DND-41 (cell line): ENCODE results near the gene TAF11.
"Not testable (repeated sequence)": the region's sequence is repeated elsewhere in the genome, so short reads cannot be mapped to it uniquely, and the experiment has no call there.

Experiments
- ATAC-seq: fragments of 200-7000 bp; cut with Tn5 transposase; 3 replicates; pipeline ENCODE4 v1.9.1; 2021; ENCODE audit warnings: low read depth; ENCODE audit not compliant: insufficient read depth
- DNase-seq: peaks from one replicate; pipeline ENCODE4 v3.0.0-alpha.2; 2020
- H2AFZ ChIP-seq: 2 replicates; pipeline ENCODE4 v1.6.0; 2012; ENCODE audit warnings: low read depth, low read length
- H3K27ac ChIP-seq: 2 replicates; pipeline ENCODE4 v1.5.1; 2012; ENCODE audit warnings: low read length, inconsistent platforms
- H3K27me3 ChIP-seq: fragments of 200-600 bp; sonication (generic); 2 replicates; pipeline ENCODE4 v1.6.0; 2012; ENCODE audit warnings: low read length, mild to moderate bottlenecking, inconsistent platforms; ENCODE audit not compliant: insufficient read depth, poor library complexity
- H3K36me3 ChIP-seq: 2 replicates; pipeline ENCODE4 v1.5.1; 2012; ENCODE audit warnings: low read length, inconsistent platforms; ENCODE audit not compliant: insufficient read depth
- H3K4me1 ChIP-seq: 2 replicates; pipeline ENCODE4 v1.5.1; 2012; ENCODE audit warnings: mild to moderate bottlenecking, low read length; ENCODE audit not compliant: insufficient read depth
- H3K4me2 ChIP-seq: 2 replicates; pipeline ENCODE4 v1.6.0; 2012; ENCODE audit warnings: mild to moderate bottlenecking, moderate library complexity, low read length, inconsistent platforms; ENCODE audit not compliant: insufficient read depth
- H3K4me3 ChIP-seq, 2 experiments: fragments of 200-600 bp in 1 of 2; shearing (Covaris generic) in 1 of 2; 2 replicates each; pipeline ENCODE4 v1.5.1; 2012 to 2016; ENCODE audit warnings: inconsistent platforms in 2 of 2, low read length in 2 of 2, mild to moderate bottlenecking in 2 of 2, low read depth in 1 of 2, moderate library complexity in 1 of 2
- H3K79me2 ChIP-seq: 2 replicates; pipeline ENCODE4 v1.6.0; 2012; ENCODE audit warnings: low read length, inconsistent platforms; ENCODE audit not compliant: insufficient read depth
- H3K9ac ChIP-seq: 2 replicates; pipeline ENCODE4 v1.6.0; 2012; ENCODE audit warnings: low read depth, mild to moderate bottlenecking, inconsistent platforms, low read length, moderate library complexity
- H3K9me3 ChIP-seq: 2 replicates; pipeline ENCODE4 v1.5.1; 2012; ENCODE audit warnings: low read length, moderate library complexity, mild to moderate bottlenecking, inconsistent platforms; ENCODE audit not compliant: insufficient read depth, severe bottlenecking
- H4K20me1 ChIP-seq: 2 replicates; pipeline ENCODE4 v1.6.0; 2012; ENCODE audit warnings: low read length; ENCODE audit not compliant: insufficient read depth
- CTCF ChIP-seq: IDR thresholded peaks from 2 replicates; pipeline ENCODE4 v1.5.1; 2012; ENCODE audit warnings: borderline replicate concordance, low read length, moderate library complexity, mild to moderate bottlenecking; ENCODE audit not compliant: poor library complexity, severe bottlenecking; ENCODE audit errors: extremely low read depth
- EZH2 ChIP-seq: IDR thresholded peaks from 3 replicates; pipeline ENCODE4 v1.6.1; 2012; ENCODE audit warnings: borderline replicate concordance, low read depth, mild to moderate bottlenecking, moderate library complexity, low read length, inconsistent platforms; ENCODE audit not compliant: severe bottlenecking

Gene TAF11

GRCh38 chr6:34884996-34885395 lies 2.8 kb downstream of the TAF11 start:
- DNase-seq = no peak
- Histone ChIP-seq H3K27me3 (no peaks in the 10 kb centered on the region), H4K20me1 (no peaks in the 10 kb centered on the region; the same call in 1 of the 2 replicates), H3K9me3 (no peaks in the 10 kb centered on the region), H3K36me3 (peaks cover 20% of the 10 kb centered on the region), H3K79me2 (peaks cover 52% of the 10 kb centered on the region), H3K4me2 (peak overlapping the region; percentile 13; the same call in 1 of the 2 replicates), H3K4me3 (no peak overlapping the region), H3K4me1 (peaks cover 31% of the 10 kb centered on the region), H2AFZ (no peak overlapping the region), H3K9ac (no peak overlapping the region), H3K27ac (no peak overlapping the region)
- TF ChIP-seq CTCF = no peak
- no peak for TF ChIP-seq EZH2
- ATAC-seq = no peak

- not testable (repeated sequence) for DNase-seq, H2AFZ ChIP-seq, H3K9me3 ChIP-seq, H3K27ac ChIP-seq, H3K27me3 ChIP-seq, H3K9ac ChIP-seq, H4K20me1 ChIP-seq, ATAC-seq, H3K4me2 ChIP-seq, H3K4me3 ChIP-seq
- peaks cover 47% of the 10 kb centered on the region for H3K79me2 ChIP-seq
- H3K4me1 ChIP-seq = peaks cover 29% of the 10 kb centered on the region
- peaks cover 26% of the 10 kb centered on the region for H3K36me3 ChIP-seq
These were observed 3.8 kb downstream of the TAF11 start for GRCh38 chr6:34884073-34884472.

GRCh38 chr6:34877869-34878485 lies 9.9 kb downstream of the TAF11 start:
- Histone ChIP-seq H3K27me3 (no peaks in the 10 kb centered on the region), H3K9ac (no peak overlapping the region), H3K36me3 (peaks cover 71% of the 10 kb centered on the region), H3K4me3 (no peak overlapping the region), H3K27ac (no peak overlapping the region), H3K9me3 (no peaks in the 10 kb centered on the region), H4K20me1 (no peaks in the 10 kb centered on the region), H3K4me2 (no peak overlapping the region), H2AFZ (no peak overlapping the region), H3K4me1 (no peaks in the 10 kb centered on the region), H3K79me2 (no peaks in the 10 kb centered on the region)
- DNase-seq (no peak), ATAC-seq (no peak)
- TF ChIP-seq EZH2 (no peak), CTCF (no peak)

- Histone ChIP-seq H3K27ac (no peak overlapping the region), H3K27me3 (no peaks in the 10 kb centered on the region), H2AFZ (no peak overlapping the region), H3K4me2 (no peak overlapping the region), H3K36me3 (peaks cover 78% of the 10 kb centered on the region), H3K79me2 (no peaks in the 10 kb centered on the region), H3K9ac (no peak overlapping the region), H4K20me1 (0 out of 2 replicates have a peak, but pooled peaks cover 6% of the 10 kb centered on the region), H3K4me1 (no peaks in the 10 kb centered on the region), H3K4me3 (no peak overlapping the region), H3K9me3 (no peaks in the 10 kb centered on the region)
- TF ChIP-seq CTCF = no peak
- ATAC-seq (no peak), DNase-seq (no peak)
These were observed 10.6 kb downstream of the TAF11 start for GRCh38 chr6:34877259-34877658.
